AG20443 (cell line): ENCODE measurements around the gene KIAA1217.
"Not testable (repeated sequence)": the region's sequence is repeated elsewhere in the genome, so short reads cannot be mapped to it uniquely, and the experiment has no call there.

Experiments
- DNase-seq: peaks from one replicate; pipeline ENCODE4 v3.0.0; 2012; ENCODE audit warnings: low spot score, mixed read lengths

KIAA1217 gene

GRCh38 chr10:24288581-24288980 is 79.6 kb downstream of the KIAA1217 start:
- no peak for DNase-seq

DNA sequence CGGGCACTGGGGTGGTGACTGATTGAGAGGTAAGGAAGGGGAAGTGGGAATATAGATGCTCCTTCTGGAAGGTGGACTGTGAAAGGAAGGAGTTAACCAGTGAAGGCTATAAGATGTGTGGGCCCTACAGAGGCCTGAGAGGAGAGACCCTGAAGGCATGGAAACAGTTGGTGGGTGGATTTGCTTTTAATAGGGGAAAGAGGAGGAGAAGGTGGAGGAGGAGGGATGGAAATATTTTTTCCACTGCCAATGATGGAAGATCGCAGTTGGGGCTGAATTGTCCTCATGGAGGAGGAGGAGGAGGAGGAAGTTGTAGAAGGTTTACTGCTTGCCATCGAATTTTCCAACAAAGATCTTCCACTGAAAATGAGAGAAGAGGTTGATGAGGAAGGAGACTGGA is 80.3 kb downstream of the KIAA1217 start:
- no peak for DNase-seq

GRCh38 chr10:24292304-24293293 is 83.7 kb downstream of the KIAA1217 start:
- DNase-seq: no peak

GRCh38 chr10:24299578-24300260 is 90.8 kb downstream of the KIAA1217 start:
- DNase-seq: no peak

DNA sequence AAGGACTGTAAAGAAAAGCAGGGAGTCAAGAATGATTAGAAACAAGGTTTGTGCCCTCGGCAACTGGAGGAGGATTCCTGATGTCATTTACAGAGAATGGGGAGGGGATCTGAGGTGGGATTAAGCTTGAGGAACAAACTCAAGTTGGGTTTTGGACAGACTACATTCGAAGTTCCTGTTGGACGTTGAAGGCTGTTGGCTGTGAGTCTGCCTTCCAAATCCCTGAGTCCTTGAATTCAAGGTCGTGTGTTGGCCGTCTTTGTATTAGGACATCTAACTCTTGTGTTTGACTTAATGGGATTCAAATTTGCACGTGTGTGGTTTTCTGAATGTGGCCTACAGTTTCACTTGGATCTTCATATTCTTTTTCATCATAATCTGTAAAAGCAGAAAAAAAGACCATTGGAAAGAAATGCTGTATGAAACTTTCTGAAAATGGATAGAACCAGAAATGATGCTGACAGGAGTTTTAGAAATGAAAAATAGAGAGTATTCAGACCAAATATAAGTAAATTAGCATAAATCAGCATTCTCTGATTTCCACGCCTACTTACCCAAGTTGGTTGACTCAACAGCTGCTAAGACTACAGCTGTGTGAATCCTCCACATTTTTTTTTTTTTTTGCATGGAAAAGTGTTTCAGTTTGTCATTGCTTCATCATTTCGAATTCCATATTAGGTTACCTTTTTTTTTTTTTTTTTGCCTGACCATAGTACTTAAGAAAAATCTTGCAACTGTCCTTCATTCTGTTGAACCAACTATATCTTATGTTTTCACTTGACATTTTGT is 94.8 kb downstream of the KIAA1217 start:
- DNase-seq: no peak

DNA sequence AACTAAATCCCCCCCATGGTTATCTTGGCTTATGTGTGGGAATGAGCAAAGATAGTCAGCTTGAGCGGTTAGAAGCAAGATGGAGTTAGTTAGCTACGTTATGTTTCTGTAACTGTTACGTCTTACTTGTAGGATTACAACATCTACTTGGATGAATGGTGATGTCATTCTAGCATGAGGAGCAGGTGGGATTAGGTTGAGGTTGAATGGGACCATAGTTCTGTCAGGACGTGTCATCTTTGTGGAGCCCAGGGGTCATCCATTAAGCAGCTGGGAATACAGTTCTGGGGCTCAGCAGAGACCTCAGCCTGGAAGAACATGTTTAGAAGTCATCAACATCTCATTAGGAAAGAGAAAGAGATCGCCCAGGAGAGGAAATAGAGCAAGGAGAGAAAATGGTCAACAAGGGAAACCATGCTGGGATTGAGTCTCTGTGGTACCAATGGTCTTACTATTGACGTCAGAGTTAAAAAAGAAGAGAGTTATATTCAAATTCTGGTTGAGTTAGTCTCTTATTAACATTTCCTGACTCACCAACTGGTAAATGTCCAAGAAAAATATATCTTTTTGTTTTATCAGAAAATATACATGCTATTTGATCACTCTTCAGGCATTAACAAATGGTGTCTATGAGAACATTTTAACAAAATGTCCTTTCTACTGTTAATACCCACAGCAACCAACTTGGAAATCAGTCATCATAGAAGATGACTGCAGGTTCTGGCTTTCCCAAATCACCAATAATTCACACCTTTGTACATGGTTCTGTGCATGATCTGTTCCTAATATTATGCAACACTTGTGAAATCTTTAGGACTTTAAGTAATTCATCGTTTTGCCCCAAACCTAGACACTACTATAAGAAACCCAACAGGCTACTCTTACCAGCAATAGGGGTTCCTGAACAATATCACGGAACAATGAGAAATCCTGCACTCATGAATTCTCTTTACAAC is 96.9 kb downstream of the KIAA1217 start:
- DNase-seq: no peak

DNA sequence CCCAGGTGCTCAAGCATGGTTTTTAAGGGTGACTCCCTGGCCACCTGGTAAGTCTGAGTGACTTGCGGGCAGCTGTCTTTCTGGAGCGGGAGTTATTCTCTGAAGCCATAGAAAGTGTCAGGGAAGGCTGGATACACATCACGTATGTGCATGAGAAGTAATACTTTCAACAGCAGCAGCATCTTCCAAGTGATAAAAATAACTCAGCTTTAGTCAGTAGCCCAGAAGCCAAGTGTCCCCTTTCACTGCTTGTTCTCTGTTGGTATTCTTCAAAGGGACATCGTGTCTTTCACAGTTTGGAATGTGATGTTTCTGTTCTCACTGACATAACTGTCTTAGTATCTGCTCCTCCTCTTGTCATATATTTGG is 97.6 kb downstream of the KIAA1217 start:
- DNase-seq: no peak

DNA sequence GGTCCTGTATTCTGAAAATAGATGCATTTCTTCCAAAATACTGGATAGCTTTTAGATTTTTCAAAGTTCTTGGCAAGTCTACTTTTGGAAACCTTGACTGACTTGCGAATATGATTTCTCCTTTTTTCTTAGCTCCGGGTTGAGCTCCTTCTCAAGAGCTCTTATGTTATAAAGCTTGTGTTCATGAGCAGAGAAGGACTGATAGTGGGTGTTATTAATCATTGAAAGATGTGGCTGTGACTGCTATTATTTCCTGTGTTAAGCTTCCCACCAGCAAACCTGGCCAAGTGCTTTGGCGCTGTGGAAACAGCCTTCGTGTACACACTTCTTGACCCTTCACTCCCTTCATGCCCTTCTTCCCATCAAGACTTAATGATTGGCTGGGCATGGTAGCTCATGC is 98.2 kb downstream of the KIAA1217 start:
- no peak for DNase-seq

- DNase-seq: no peak
Measured at GRCh38 chr10:24307696-24308485, 99.0 kb downstream of the KIAA1217 start.

DNA sequence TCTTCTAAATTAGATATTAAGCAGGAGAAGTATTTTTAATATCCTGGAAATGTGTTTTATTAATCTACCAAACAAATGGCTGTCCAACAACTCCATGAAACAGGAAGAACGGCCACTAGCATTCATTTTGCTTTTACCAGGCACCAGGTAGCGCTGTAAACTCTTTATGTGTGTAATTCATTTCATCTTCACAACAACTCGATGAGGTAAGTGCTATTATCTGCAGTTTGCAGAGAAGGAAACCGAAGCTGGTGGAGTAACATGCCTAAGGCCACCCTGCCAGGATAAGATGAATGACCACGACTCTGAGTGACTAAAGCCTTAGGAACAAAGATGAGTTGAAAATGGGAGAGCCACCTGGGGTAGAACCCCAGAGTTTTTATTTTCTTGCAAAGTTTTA is 101.2 kb downstream of the KIAA1217 start:
- DNase-seq: no peak

DNA sequence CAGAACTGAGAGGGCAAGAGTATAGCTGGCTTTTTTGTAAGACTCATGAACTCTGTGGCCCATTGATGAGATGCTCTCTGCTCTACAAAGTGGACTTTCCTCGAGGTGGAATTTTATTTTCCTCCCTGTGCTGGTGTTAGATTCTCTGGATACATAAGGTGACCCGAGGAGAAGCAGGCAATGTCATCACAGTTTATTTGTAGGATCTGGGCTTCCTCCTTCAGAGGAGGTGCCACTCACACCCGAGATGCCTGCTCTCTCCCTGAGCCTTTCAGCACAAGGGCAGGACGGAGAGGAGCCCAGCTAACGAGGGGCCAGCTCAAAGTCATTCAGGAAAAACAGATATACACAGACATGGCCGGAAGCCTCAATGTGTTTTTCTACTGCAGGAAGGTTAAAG is 103.0 kb downstream of the KIAA1217 start:
- no peak for DNase-seq

DNA sequence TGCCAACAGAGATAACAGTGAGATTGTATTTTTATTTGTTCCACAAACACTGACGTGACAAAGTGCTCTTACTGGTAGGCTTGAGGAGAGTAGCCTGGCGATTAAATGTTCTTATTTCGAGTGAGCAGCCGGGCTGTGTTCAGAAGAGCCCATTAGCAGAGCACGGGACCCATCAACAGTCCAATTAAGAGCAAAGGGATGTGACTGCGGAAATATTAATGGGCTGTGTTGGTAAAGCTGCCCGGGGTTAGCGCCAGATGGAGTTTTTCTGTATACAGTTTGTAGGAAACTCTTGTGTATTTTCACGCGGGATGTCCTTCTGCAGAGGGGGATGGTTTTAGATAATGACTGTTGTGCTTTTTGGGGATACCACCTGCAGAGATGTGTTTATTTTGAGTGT is 104.3 kb downstream of the KIAA1217 start:
- no peak for DNase-seq

DNA sequence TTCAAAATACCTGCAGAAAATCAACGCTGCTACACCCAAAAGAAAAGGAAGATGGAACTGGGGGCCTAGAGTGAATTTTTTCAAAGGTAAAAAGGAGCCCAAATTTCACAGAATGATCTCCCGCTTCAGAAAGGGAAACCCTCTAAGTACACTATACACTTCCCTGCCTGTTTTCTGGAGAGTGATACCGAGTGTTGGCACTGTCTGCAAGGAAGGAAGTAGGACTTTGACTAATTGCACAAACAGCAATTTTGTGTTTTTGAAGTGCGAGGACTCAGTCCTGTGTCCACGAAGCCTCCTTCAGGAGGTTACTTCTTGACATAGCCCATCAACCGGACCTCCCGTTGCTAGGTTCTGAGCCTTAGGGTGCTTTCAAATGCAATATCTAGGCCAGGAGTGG is 106.3 kb downstream of the KIAA1217 start:
- DNase-seq: no peak

DNA sequence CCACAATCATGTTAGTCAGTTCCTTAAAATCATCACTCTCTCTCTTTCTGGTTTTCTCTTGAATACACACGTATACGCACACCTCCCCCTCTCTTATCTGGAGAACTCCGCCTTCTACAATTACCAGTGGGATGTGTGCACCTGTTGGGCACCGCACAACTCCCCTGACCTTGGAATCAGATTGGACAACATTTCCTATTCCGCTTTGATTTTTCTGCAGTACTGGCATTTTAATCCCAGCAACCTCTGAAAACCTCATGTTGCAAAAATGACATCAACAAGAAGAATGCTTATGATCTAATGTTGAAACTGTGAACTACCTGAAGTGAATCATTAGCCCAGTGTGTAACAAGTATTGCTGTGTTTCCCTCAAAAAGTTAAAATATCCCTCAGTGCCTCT is 109.6 kb downstream of the KIAA1217 start:
- no peak for DNase-seq

DNA sequence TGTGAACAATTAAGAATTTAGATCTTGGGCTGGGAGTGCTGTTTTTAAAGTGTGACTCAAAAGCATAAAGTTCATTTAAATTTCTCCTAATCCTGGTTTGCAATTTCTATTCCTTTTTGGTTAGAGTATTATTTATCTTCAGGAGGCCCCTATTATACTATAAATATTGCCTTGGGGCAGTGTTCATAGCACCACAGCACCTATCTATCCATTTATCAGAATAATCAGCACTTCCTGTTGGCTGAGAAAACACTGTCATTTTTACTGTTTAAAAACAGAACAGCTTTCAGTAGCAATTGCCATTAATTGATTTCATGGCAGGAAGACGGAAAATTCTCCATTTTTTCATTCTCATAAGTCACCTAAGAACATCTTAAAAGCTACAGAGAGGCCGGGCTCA is 111.4 kb downstream of the KIAA1217 start:
- no peak for DNase-seq

GRCh38 chr10:24324651-24325050 is 115.7 kb downstream of the KIAA1217 start:
- no peak for DNase-seq

DNA sequence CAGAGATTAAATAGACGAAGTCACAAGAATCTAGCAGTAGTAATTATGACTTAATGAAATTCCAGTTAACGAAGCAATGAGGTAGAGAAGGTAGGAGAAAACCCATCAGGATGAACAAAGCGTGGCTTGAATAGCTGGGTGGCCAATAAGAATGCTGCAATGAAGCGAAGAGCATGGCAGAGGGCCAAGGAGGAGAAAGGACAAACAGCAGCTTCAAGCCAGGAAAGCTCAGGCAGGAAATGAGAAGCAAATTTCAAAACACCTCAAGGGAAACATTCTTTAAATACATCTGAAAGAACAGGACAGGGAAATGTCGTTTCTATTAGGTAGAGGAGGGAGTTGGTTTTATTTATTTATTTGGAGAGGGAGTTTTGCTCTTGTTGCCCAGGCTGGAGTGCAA is 122.5 kb downstream of the KIAA1217 start:
- peak; percentile 22 for DNase-seq

- DNase-seq: peak; percentile 51
Measured at GRCh38 chr10:24333736-24334135, 124.8 kb downstream of the KIAA1217 start.

- no peak for DNase-seq
Measured at GRCh38 chr10:24334279-24334939, 125.5 kb downstream of the KIAA1217 start.

DNA sequence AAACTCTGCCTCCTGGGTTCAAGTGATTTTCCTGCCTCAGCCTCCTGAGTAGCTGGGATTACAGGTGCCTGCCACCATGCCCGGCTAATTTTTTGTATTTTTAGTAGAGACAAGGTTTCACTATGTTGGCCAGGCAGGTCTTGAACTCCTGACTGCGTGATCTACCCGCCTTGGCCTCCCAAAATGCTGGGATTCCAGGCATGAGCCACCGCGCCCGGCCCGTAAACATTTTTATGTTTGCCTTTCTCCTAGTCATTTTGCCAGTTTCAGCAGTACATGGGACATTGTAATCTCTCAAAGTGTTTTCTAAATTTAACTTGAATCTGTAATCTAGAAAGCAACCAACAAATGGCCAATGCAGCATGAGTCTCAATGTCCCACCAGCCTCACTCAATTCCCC is 128.8 kb downstream of the KIAA1217 start:
- DNase-seq: not testable (repeated sequence)
